HepG2 (cell line): ENCODE data around the gene TLE1. TPM values are rescaled to one million over a fixed set of nuclear protein-coding genes. Genes with fewer than 3 reads are reported as not detected.
A peak's percentile ranks its signal among the peaks of the same experiment; 100 is the strongest.

Experiments used
- ATF1 ChIP-seq: IDR thresholded peaks from 2 replicates; pipeline ENCODE4 v1.6.1; 2016; ENCODE audit warnings: mild to moderate bottlenecking, control low read depth
- ELF3 ChIP-seq: IDR thresholded peaks from 2 replicates; pipeline ENCODE4 v1.6.1; 2016; ENCODE audit warnings: missing genetic modification reagents, missing compliant biosample characterization
- HIVEP1 ChIP-seq: sonication (generic); formaldehyde crosslinking; IDR thresholded peaks from 2 replicates; pipeline ENCODE4 v1.4.0; 2020; ENCODE audit warnings: mild to moderate bottlenecking, missing genetic modification reagents
- PHF20 ChIP-seq: sonication (generic); formaldehyde crosslinking; IDR thresholded peaks from 2 replicates; pipeline ENCODE4 v1.5.0; 2020; ENCODE audit warnings: mild to moderate bottlenecking, missing genetic modification reagents
- RBFOX2 ChIP-seq: fragments of 200-400 bp; formaldehyde crosslinking; IDR thresholded peaks from 2 replicates; pipeline ENCODE4 v1.6.1; 2017; ENCODE audit warnings: low read depth, mild to moderate bottlenecking, low read length
- SALL1 ChIP-seq: sonication (generic); formaldehyde crosslinking; IDR thresholded peaks from 2 replicates; pipeline ENCODE4 v1.8.0; 2022; ENCODE audit warnings: mild to moderate bottlenecking, missing genetic modification reagents
- SNAI1 ChIP-seq: sonication (generic); formaldehyde crosslinking; IDR thresholded peaks from 2 replicates; pipeline ENCODE4 v1.5.0; 2020; ENCODE audit warnings: mild to moderate bottlenecking, missing genetic modification reagents, borderline replicate concordance
- SOX6 ChIP-seq, 2 experiments: fragments of 450-650 bp in 1 of 2; sonication (generic) in 1 of 2; formaldehyde crosslinking in 1 of 2; IDR thresholded peaks; 2 replicates each; pipeline versions ENCODE4 v1.4.0 to v1.6.1; 2017 to 2020; ENCODE audit warnings: antibody characterized with exemption in 1 of 2, mild to moderate bottlenecking in 1 of 2, missing genetic modification reagents in 1 of 2
- STAT5B ChIP-seq: sonication (generic); formaldehyde crosslinking; IDR thresholded peaks from 2 replicates; pipeline ENCODE4 v1.4.0; 2020; ENCODE audit warnings: missing genetic modification reagents
- TSC22D2 ChIP-seq: sonication (generic); formaldehyde crosslinking; IDR thresholded peaks from 2 replicates; pipeline ENCODE4 v1.5.1; 2020; ENCODE audit warnings: missing genetic modification reagents, mild to moderate bottlenecking, borderline replicate concordance
- XRCC5 ChIP-seq: fragments of 200-400 bp; formaldehyde crosslinking; optimal IDR thresholded peaks from 2 replicates; pipeline ENCODE3; 2017; ENCODE audit warnings: mild to moderate bottlenecking, low read length
- ZBTB21 ChIP-seq: sonication (generic); formaldehyde crosslinking; IDR thresholded peaks from 2 replicates; pipeline ENCODE4 v1.4.0; 2020; ENCODE audit warnings: missing genetic modification reagents
- ZNF567 ChIP-seq: sonication (generic); formaldehyde crosslinking; IDR thresholded peaks from 2 replicates; pipeline ENCODE4 v1.8.1; 2023; ENCODE audit warnings: mild to moderate bottlenecking, missing genetic modification reagents, borderline replicate concordance
- ZNF577 ChIP-seq: sonication (generic); formaldehyde crosslinking; IDR thresholded peaks from 2 replicates; pipeline ENCODE4 v1.4.0; 2020; ENCODE audit warnings: mild to moderate bottlenecking, low read depth, missing genetic modification reagents, borderline replicate concordance
- ZNF747 ChIP-seq: sonication (generic); formaldehyde crosslinking; IDR thresholded peaks from 2 replicates; pipeline ENCODE4 v1.8.1; 2023; ENCODE audit warnings: missing genetic modification reagents, mild to moderate bottlenecking, borderline replicate concordance
- polyA plus RNA-seq, 8 experiments: library from polyadenylated mRNA; depleted of rRNA in 3 of 8; stranded (reverse) in 7 of 8; unstranded in 1 of 8; fragments of >200 nt; fragmentation: Illumina TruSeq in 4 of 8; extraction: Trizol in 4 of 8; gene quantifications; 2 replicates each; pipeline versions ENCODE4 v1.2.1 to v1.2.3, GENCODE V29; 2011 to 2016; ENCODE audit warnings: low read depth in 4 of 8, missing spikeins in 1 of 8, mixed read lengths in 1 of 8; ENCODE audit not compliant: insufficient read depth in 1 of 8
- total RNA-seq, 5 experiments: library from RNA; depleted of rRNA; stranded (reverse); fragments of >200 nt; fragmentation: Illumina TruSeq; extraction: Trizol; gene quantifications; 2 replicates each; pipeline ENCODE4 v1.2.3, GENCODE V29; 2016; ENCODE audit warnings: low read depth in 1 of 5
- TF ChIP-seq, protein P1 (sequence below): sonication (generic); formaldehyde crosslinking; IDR thresholded peaks from 2 replicates; pipeline ENCODE4 v1.4.0; 2020; ENCODE audit warnings: missing genetic modification reagents, mild to moderate bottlenecking, borderline replicate concordance
- TF ChIP-seq, protein P2 (sequence below): sonication (generic); formaldehyde crosslinking; IDR thresholded peaks from 2 replicates; pipeline ENCODE4 v1.4.0; 2020; ENCODE audit warnings: missing genetic modification reagents, mild to moderate bottlenecking, borderline replicate concordance
- TF ChIP-seq, protein P3 (sequence below): sonication (generic); formaldehyde crosslinking; IDR thresholded peaks from 2 replicates; pipeline ENCODE4 v1.8.1; 2023; ENCODE audit warnings: mild to moderate bottlenecking, moderate library complexity, missing genetic modification reagents

TLE1 gene
- total and polyA plus RNA-seq, 2 of the 13 experiments (the other 11 are each of a cell fraction or from before 2014, with no cell fraction given): 35.9 to 109 TPM

DNA sequence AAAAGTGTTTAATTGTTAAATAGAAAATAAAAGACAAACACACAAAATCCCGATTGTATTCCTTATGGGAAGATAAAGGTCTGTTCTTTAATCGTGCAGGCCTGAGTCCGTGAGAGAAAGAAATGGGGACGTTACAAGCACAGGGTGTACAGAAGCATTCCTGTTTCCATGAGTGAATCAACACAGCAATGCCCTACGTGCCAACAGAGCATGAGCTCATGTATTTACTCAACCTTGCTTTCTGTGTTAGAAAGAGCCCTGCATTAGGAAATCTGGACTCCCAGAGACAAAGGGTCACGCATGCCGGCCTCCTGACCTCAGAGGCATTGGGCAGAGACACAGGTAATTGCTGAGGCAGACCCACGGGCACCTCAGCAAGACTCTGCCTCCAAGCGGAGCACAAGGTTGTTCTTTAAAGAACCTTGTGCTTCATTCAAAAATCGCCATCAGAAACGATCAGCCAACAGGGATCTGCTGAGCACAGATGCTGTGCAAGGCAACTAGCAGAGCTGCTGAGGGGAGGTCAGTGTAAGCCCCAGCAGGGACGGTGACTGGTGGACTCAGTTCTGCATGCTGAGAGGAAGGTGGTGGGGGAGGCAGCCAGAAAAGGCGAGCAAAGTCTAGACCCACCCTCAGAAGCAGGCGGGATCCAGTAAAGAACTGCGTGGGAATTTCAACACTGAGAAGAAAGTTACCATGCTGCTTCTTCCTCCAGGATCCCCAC lies 101.0 kb downstream of the TLE1 start (continued):
- TF ChIP-seq, protein P1, sequence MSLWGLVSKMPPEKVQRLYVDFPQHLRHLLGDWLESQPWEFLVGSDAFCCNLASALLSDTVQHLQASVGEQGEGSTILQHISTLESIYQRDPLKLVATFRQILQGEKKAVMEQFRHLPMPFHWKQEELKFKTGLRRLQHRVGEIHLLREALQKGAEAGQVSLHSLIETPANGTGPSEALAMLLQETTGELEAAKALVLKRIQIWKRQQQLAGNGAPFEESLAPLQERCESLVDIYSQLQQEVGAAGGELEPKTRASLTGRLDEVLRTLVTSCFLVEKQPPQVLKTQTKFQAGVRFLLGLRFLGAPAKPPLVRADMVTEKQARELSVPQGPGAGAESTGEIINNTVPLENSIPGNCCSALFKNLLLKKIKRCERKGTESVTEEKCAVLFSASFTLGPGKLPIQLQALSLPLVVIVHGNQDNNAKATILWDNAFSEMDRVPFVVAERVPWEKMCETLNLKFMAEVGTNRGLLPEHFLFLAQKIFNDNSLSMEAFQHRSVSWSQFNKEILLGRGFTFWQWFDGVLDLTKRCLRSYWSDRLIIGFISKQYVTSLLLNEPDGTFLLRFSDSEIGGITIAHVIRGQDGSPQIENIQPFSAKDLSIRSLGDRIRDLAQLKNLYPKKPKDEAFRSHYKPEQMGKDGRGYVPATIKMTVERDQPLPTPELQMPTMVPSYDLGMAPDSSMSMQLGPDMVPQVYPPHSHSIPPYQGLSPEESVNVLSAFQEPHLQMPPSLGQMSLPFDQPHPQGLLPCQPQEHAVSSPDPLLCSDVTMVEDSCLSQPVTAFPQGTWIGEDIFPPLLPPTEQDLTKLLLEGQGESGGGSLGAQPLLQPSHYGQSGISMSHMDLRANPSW (CRISPR knock-in tag): peak; percentile 76; the same call in 1 of the 2 replicates
- peak; percentile 74 for TF ChIP-seq XRCC5
- TF ChIP-seq, protein P2, sequence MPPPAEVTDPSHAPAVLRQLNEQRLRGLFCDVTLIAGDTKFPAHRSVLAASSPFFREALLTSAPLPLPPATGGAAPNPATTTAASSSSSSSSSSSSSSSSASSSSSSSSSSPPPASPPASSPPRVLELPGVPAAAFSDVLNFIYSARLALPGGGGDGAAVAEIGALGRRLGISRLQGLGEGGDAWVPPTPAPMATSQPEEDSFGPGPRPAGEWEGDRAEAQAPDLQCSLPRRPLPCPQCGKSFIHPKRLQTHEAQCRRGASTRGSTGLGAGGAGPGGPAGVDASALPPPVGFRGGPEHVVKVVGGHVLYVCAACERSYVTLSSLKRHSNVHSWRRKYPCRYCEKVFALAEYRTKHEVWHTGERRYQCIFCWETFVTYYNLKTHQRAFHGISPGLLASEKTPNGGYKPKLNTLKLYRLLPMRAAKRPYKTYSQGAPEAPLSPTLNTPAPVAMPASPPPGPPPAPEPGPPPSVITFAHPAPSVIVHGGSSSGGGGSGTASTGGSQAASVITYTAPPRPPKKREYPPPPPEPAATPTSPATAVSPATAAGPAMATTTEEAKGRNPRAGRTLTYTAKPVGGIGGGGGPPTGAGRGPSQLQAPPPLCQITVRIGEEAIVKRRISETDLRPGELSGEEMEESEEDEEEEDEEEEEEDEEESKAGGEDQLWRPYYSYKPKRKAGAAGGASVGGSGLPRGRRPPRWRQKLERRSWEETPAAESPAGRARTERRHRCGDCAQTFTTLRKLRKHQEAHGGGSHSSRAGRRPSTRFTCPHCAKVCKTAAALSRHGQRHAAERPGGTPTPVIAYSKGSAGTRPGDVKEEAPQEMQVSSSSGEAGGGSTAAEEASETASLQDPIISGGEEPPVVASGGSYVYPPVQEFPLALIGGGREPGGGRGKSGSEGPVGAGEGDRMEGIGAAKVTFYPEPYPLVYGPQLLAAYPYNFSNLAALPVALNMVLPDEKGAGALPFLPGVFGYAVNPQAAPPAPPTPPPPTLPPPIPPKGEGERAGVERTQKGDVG (CRISPR knock-in tag): 0 out of 2 replicates have a peak, but pooled peaks have one; percentile 15
- TF ChIP-seq ATF1: peak; percentile 46
- no peak for TF ChIP-seq ZNF577
- no peak for TF ChIP-seq SNAI1 (CRISPR knock-in tag)
- no peak for TF ChIP-seq HIVEP1 (CRISPR knock-in tag)
- TF ChIP-seq TSC22D2 (CRISPR knock-in tag): 0 out of 2 replicates have a peak, but pooled peaks have one; percentile 51
- TF ChIP-seq ELF3 (CRISPR knock-in tag): peak; percentile 89
- 0 out of 2 replicates have a peak, but pooled peaks have one; percentile 78 for TF ChIP-seq STAT5B (CRISPR knock-in tag)
- peak; percentile 53; the same call in 1 of the 2 replicates for TF ChIP-seq ZBTB21 (CRISPR knock-in tag)
- TF ChIP-seq ZNF747: 0 out of 2 replicates have a peak, but pooled peaks have one; percentile 33
- TF ChIP-seq ZNF567 (CRISPR knock-in tag): no peak
- TF ChIP-seq RBFOX2: no peak
- peak; percentile 96 for TF ChIP-seq SALL1 (CRISPR knock-in tag)
- TF ChIP-seq, protein P3, sequence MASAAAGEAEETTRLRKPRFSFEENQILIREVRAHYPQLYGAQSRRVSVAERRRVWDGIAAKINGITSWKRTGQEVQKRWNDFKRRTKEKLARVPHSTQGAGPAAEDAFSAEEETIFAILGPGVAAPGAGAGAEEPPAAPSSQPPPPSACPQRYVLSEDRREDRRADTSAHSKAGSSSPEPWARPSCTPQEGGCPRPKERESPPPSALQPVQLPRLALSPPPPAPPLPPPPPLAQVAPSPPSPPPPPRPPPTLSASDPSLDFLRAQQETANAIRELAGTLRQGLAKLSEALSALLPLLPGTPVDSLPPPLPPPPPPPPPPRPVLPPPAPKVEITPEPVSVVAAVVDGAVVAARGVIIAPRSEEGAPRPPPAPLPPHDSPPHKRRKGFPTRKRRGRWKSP (CRISPR knock-in tag): peak; percentile 71; the same call in 1 of the 2 replicates
- no peak for TF ChIP-seq SOX6 (IDR thresholded peaks at IDR 0.05)
- peak; percentile 95 for TF ChIP-seq SOX6 (CRISPR knock-in tag; IDR thresholded peaks at IDR 0.05)
- TF ChIP-seq PHF20 (CRISPR knock-in tag): no peak
